SIG-M5 (cell line): ENCODE results near the gene ATIC.
"Not testable (repeated sequence)": the region's sequence is repeated elsewhere in the genome, so short reads cannot be mapped to it uniquely, and the experiment has no call there.

Source experiments
- DNase-seq: peaks from one replicate; lab custom pipeline; 2025; lab: John Stamatoyannopoulos, UW

ATIC gene

GRCh38 chr2:215315301-215315700 lies 3.4 kb downstream of the ATIC start:
- no peak for DNase-seq

GRCh38 chr2:215316336-215316735 lies 4.5 kb downstream of the ATIC start:
- DNase-seq: no peak

DNA sequence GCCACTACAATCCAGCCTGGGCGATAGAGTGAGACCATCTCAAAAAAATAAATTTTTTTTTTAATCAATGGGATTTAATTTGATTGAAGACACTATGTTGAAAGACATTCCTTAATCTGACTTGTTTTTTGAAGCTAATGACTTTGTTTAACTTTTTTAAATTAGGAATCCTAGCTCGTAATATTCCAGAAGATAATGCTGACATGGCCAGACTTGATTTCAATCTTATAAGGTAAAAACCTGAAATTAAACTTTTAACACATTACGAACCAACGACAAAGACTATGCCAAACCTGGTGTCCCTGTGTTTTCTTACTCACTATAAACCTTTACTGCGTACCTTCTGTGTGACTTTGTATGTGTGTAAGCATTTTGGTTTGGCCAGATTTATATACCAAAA lies 7.6 kb downstream of the ATIC start:
- DNase-seq: no peak

DNA sequence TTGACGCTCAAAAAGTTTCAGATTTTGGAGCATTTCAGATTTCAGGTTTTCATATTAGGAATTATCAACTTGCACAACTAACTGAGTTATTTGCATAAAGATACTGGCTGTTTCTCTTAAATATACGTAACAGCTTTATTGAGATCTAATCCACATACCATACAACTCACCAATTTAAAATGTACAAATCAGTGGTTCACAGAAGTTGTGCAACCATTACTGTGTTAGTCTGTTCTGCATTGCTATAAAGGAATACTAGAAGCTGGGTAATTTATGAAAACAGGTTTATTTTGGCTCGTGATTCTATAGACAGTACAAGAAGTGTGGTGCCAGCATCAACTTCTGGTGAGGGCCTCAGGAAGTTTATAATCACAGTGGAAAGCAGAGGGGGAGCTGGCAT lies 8.2 kb downstream of the ATIC start:
- DNase-seq: no peak

- no peak for DNase-seq
Measured at GRCh38 chr2:215320679-215321078, 8.8 kb downstream of the ATIC start.

GRCh38 chr2:215324811-215325210 lies 13.0 kb downstream of the ATIC start:
- no peak for DNase-seq

DNA sequence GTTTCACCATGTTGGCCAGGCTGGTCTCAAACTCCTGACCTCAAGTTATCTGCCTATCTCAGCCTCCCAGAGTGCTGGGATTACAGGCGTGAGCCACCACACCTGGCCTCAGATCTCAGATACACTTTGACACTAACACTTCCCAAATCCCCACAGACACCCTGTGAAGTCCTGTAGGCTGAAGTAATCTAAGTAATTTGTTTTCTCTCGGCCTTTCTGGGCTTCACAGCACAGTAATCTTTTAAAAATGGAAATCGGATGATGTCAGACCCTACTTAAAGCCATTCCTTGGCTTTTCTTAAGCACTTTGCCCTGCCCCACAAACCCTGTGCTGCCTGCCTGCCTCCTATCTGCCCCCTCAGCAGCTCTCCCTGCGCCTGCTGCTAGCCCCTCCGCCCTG lies 16.2 kb downstream of the ATIC start:
- no peak for DNase-seq

DNA sequence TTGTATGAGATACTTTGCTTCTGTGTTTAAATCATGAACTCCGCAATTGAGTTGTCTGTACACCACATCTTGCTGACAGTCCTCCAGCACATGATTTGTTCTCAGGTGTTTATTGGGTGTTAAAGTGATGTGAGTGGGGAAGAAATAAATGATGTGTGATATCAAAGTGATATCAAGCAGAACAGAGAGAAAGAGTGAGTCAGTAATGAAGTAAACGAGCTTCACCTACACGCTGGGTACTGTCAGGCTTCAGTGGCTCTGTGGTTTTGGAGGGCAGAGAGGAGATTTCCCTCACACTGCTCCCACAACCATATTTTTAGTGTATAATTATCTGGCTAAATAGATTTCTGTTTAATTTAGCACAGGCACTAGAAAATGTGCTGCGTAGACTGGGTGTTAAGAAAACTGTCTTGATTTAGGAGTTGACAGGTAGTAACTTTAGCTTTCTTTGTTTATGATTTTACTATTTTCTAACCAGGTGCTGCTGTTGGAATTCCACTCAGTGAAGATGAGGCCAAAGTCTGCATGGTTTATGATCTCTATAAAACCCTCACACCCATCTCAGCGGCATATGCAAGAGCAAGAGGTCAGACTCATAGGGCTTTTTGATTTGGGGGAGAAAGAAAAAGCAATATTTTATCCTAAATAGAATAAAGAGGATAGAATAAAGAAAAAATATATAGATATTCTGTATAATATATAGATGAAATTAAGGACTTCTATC lies 21.2 kb downstream of the ATIC start:
- DNase-seq: no peak

GRCh38 chr2:215338883-215339679 lies 27.2 kb downstream of the ATIC start:
- no peak for DNase-seq

GRCh38 chr2:215347878-215348277 lies 36.0 kb downstream of the ATIC start:
- DNase-seq: no peak

DNA sequence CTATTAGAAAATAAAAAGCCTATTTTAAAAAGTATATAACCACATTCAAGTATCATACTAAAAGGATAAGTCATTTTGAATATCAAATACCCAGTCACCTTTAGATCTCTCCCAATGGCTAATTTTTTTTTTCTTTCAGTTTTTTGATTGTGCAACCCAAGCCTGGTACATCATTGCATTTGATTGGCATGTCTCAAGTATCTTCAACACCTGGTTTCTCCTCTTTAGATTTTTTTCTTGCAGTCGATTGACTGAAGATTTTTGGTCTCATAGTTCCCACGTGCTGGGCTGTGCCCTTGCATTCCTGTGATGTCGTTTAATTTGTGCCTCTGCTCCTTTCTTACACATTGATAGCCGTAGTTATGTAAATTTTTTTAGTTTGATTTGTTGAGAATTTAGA lies 40.7 kb downstream of the ATIC start:
- DNase-seq: no peak

DNA sequence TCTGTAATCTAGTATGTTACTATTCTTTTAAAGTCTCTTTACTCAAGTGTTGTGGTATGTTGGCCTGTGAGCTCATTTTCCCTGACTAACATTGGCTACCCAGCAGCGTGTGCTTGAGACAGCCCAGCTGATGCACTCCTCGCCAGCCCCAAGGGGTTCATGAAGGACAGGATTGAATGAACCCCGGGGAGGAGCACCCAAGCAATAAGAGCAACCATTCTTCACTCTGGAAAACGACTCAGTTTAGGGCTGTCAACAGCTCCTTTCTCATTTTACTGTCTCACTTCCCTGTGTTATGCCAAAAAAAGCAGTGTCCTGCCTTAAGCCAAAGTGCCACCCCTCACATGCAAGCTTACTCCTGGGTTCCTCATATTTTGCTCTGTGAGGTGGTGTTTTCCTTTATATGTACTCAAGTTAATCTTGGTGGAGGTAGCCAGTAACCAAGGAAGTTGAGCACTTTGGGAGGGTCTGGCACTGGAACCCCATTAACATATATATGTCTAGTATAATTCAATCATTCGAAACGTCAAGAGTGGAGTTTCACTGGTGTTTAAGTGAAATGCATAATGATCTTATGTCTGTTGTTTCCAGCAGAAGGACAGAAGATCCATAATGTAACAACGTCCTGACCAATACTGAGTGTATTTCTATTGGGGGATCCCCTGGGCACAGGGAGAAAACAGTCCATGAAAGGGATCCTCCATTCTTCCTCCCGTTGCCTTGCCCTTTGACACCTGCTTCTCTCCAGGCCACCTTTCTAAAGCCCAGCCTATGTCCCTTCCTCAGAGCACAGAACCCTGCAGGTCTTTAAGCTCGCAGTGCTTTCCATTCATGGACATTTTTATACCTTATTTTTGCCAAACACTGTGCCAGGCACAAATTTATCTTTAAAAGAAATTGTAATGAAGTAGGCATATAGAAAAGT lies 43.2 kb downstream of the ATIC start:
- no peak for DNase-seq

GRCh38 chr2:215355801-215356200 lies 43.9 kb downstream of the ATIC start:
- no peak for DNase-seq

- DNase-seq: no peak
Measured at GRCh38 chr2:215356334-215356947, 44.6 kb downstream of the ATIC start.

DNA sequence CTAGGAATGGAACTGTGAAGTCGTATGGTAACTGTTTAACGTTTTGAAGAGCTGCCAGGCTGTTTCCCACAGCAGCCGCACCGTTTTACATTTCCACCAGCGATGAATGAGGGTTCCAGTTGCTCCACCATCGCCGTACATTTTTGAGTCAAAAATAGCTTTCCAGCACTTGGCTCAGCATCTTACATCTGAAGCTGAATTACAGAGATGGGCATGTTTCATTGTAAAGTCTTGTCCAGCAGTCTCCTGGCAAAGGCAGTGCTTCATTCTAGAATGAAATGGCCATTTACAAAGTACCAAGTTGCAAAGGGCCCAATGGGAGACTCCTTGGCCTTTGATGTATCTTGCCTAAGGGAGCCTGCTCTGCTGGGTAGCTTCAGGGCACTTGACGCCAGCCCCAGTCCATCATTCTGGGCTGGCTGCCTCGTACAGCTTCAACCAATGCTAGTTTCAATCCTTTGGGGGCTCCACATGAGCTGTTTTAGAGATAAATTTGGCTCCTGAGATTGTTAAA lies 45.1 kb downstream of the ATIC start:
- DNase-seq: no peak

DNA sequence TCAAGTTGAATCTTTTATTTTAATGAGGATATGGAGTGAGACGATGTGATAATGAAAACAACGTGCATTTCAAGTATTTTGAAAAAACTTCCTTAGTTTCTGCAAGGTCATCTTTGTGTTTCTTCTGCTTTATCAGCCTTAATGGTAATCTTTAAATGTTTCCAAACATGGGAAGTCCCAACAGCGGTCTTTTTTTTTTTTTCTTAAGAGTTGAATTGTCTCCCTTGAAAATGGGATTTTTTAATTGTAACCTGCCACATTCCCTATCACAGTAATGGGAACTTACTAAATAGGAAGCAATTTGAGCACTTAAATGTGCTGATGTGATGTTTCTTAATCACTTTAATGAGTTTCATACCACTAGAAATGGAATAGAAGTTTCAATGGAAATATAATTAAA lies 45.8 kb downstream of the ATIC start:
- DNase-seq: no peak

DNA sequence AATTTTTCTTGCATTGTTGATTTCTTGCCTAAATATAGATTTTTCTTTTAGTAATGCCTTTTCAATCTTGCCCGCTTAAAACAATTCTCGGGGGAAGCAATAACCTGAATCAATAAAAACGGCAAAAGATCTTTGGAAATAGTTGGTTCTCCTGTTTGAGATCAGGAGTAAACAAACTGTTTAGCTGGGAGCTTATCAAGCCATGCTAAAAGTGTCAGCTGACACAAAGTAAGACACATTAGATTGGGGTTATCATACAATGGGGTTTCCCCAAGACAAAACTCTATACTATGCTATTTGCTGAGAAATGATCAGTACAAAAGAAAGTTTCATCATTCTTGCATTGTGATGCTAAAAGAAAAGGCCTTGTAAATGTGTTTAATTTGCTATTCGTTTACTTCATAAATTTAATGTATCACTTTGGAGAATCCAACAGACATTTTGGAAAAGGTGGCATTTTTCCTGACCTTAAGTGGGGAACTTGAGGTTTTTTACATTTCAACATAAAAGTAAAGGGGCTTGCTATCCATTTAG lies 46.5 kb downstream of the ATIC start:
- no peak for DNase-seq

DNA sequence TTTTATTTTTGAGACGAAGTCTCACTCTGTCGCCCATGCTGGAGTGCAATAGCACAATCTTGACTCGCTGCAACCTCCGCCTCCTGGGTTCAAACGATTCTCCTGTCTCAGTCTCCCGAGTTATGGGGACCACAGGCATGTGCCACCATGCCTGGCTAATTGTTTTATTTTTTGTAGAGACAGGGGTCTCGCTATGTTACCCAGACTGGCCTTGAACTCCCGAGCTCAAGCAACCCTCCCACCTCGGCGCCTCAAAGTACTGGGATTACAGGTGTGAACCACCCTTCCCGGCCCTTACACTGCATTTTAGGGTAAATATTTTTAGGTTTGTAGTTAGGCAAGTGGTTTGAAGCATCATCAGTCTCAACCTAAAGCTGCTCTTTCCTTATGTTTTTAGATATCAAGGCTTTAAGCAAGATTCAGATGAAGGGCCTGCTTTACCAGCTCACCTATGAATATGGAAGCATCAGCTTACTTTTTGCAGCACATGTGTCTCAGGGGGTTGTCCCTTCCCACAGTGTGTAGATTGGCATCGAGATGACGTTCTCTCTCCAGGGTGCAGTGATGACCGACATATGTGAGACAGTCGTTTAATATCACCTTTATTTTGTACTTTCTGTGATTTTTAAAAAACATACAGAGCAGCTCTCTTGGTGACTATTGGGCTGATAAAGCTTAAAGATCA lies 47.2 kb downstream of the ATIC start:
- no peak for DNase-seq

GRCh38 chr2:215359576-215359922 lies 47.7 kb downstream of the ATIC start:
- no peak for DNase-seq

GRCh38 chr2:215360059-215360458 lies 48.2 kb downstream of the ATIC start:
- not testable (repeated sequence) for DNase-seq

DNA sequence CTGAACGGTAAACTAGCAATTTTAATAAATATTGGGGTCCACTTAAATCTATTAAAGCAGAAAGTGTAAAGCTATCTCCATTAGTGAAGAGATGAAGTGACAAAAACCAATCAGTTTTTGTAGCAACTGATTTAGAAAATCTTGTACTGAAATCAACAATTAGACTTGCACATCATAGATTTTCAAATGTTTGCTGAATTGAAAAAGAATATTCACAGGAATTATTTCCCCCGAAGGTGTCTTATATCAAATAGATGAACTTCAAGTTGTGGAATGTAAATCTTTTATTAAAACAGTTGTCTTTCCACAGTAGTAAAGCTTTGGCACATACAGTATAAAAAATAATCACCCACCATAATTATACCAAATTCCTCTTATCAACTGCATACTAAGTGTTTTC lies 48.7 kb downstream of the ATIC start:
- no peak for DNase-seq
